ENCODE results near the gene OVCA2.

GRCh38 chr17:2015314-2015713, 26.5 kb upstream of the OVCA2 start:
- TF ChIP-seq CTCF (IDR thresholded peaks at IDR 0.05; ENCODE audit: low read length) = no peak
- no peak for TF ChIP-seq EZH2 (IDR thresholded peaks at IDR 0.05; ENCODE audit: borderline replicate concordance, low read length)

Measured in OCI-LY1 (cell line).